K562 (cell line): Measurements from ENCODE around the gene DHRS12. TPM values are rescaled to one million over a fixed set of nuclear protein-coding genes. Genes with fewer than 3 reads are reported as not detected.

ENCODE experiments used
- ATF3 ChIP-seq, 2 experiments: fragments of 450-650 bp in 1 of 2; sonication (generic) in 1 of 2; formaldehyde crosslinking in 1 of 2; IDR thresholded peaks in 1 of 2; conservative IDR thresholded peaks in 1 of 2; 2 replicates each; pipeline versions ENCODE4 v1.6.1 to v1.8.1; 2016 to 2023; ENCODE audit warnings: mild to moderate bottlenecking in 2 of 2, moderate library complexity in 2 of 2, inconsistent platforms in 1 of 2, missing genetic modification reagents in 1 of 2
- ATF7 ChIP-seq: fragments of 450-650 bp; IDR thresholded peaks from 2 replicates; pipeline ENCODE4 v1.7.1; 2014; ENCODE audit warnings: mild to moderate bottlenecking, moderate library complexity
- ELF2 ChIP-seq: fragments of 250-450 bp; sonication (Bioruptor Pico); IDR thresholded peaks from 2 replicates; pipeline ENCODE4 v1.5.0; 2021; ENCODE audit warnings: mild to moderate bottlenecking
- FOXM1 ChIP-seq, 2 experiments: fragments of 450-650 bp in 1 of 2; sonication (generic) in 1 of 2; formaldehyde crosslinking in 1 of 2; IDR thresholded peaks; 2 replicates each; pipeline versions ENCODE4 v1.6.1 to v1.9.0; 2017 to 2022; ENCODE audit warnings: low read depth in 2 of 2, mild to moderate bottlenecking in 2 of 2, missing genetic modification reagents in 1 of 2, moderate library complexity in 1 of 2
- JUN ChIP-seq, 2 experiments: sonication (generic) in 1 of 2; formaldehyde crosslinking in 1 of 2; IDR thresholded peaks; 2 replicates each; pipeline versions ENCODE4 v1.6.1 to v1.8.0; 2012 to 2022; ENCODE audit warnings: borderline replicate concordance in 2 of 2, mild to moderate bottlenecking in 2 of 2, improper control_type of control experiment in 1 of 2, low read depth in 1 of 2, low read length in 1 of 2, missing genetic modification reagents in 1 of 2
- MAX ChIP-seq: sonication (generic); formaldehyde crosslinking; IDR thresholded peaks from 2 replicates; pipeline ENCODE4 v1.9.0; 2022; ENCODE audit warnings: mild to moderate bottlenecking, missing genetic modification reagents
- MLLT1 ChIP-seq, 2 experiments: fragments of 450-650 bp; IDR thresholded peaks; 2 replicates each; pipeline ENCODE4 v1.6.1; 2016
- NCOR1 ChIP-seq: fragments of 450-650 bp; IDR thresholded peaks from 2 replicates; pipeline ENCODE4 v1.6.1; 2016; ENCODE audit warnings: mild to moderate bottlenecking, moderate library complexity
- NEUROD1 ChIP-seq: fragments of 150-350 bp; IDR thresholded peaks from 2 replicates; pipeline ENCODE4 v1.6.1; 2014; ENCODE audit warnings: borderline replicate concordance, low read length, low read depth; ENCODE audit not compliant: partially characterized antibody
- NFIX ChIP-seq: fragments of 250-450 bp; sonication (Bioruptor Pico); IDR thresholded peaks from 2 replicates; pipeline ENCODE4 v1.4.0; 2020; ENCODE audit warnings: low read depth, mild to moderate bottlenecking, moderate library complexity
- NR1H2 ChIP-seq: sonication (generic); formaldehyde crosslinking; IDR thresholded peaks from 2 replicates; pipeline ENCODE4 v1.4.0; 2020; ENCODE audit warnings: mild to moderate bottlenecking, missing genetic modification reagents
- PURB ChIP-seq: sonication (generic); formaldehyde crosslinking; IDR thresholded peaks from 2 replicates; pipeline ENCODE4 v1.9.0; 2021; ENCODE audit warnings: low read depth, mild to moderate bottlenecking, missing genetic modification reagents
- RFX1 ChIP-seq: fragments of 450-650 bp; IDR thresholded peaks from 2 replicates; pipeline ENCODE4 v1.6.1; 2016; ENCODE audit warnings: mild to moderate bottlenecking, moderate library complexity
- STAG1 ChIP-seq: sonication (generic); formaldehyde crosslinking; IDR thresholded peaks from 2 replicates; pipeline ENCODE4 v1.5.0; 2020; ENCODE audit warnings: missing genetic modification reagents, borderline replicate concordance
- TAF1 ChIP-seq: IDR thresholded peaks from 2 replicates; pipeline ENCODE4 v1.6.1; 2011; ENCODE audit warnings: mild to moderate bottlenecking, low read length, moderate library complexity; ENCODE audit not compliant: insufficient read depth, control insufficient read depth, severe bottlenecking; ENCODE audit errors: extremely low read depth
- TFAM ChIP-seq: fragments of 250-450 bp; sonication (Bioruptor Pico); conservative IDR thresholded peaks from 2 replicates; pipeline ENCODE4 v1.5.0; 2021; ENCODE audit warnings: mild to moderate bottlenecking, moderate library complexity
- TRIM28 ChIP-seq: fragments of 450-650 bp; IDR thresholded peaks from 2 replicates; pipeline ENCODE4 v1.6.1; 2017
- ZBTB1 ChIP-seq: sonication (generic); formaldehyde crosslinking; IDR thresholded peaks from 2 replicates; pipeline ENCODE4 v1.8.1; 2023; ENCODE audit warnings: missing genetic modification reagents, low read depth, mild to moderate bottlenecking, borderline replicate concordance
- ZNF347 ChIP-seq: fragments of 450-650 bp; formaldehyde crosslinking; IDR thresholded peaks from 2 replicates; pipeline ENCODE4 v1.4.0; 2020; ENCODE audit warnings: low read depth, mild to moderate bottlenecking, moderate library complexity
- ZNF551 ChIP-seq: fragments of 250-450 bp; sonication (Bioruptor Pico); IDR thresholded peaks from 2 replicates; pipeline ENCODE4 v1.5.0; 2021; ENCODE audit warnings: mild to moderate bottlenecking, moderate library complexity
- ZNF57 ChIP-seq: fragments of 450-650 bp; formaldehyde crosslinking; IDR thresholded peaks from 2 replicates; pipeline ENCODE4 v1.4.0; 2020; ENCODE audit warnings: mild to moderate bottlenecking, moderate library complexity
- polyA plus RNA-seq, 8 experiments: library from polyadenylated mRNA; depleted of rRNA in 4 of 8; stranded (reverse) in 5 of 8; unstranded in 3 of 8; fragments of >200 nt; fragmentation: Nextera tagmentation in 2 of 8; fragmentation: Illumina TruSeq in 1 of 8; extraction: Ambion mirVana in 2 of 8; extraction: Trizol in 1 of 8; gene quantifications; 2 replicates each; pipeline versions ENCODE4 v1.2.1 to v1.2.3, GENCODE V29; 2011 to 2014; ENCODE audit warnings: inconsistent platforms in 1 of 8, missing spikeins in 1 of 8
- total RNA-seq, 7 experiments: library from RNA; depleted of rRNA in 6 of 7; stranded (reverse); fragments of >200 nt in 6 of 7; fragmentation: Illumina TruSeq in 2 of 7; extraction: Trizol in 2 of 7; gene quantifications; 2 replicates each; pipeline versions ENCODE4 v1.2.1 to v1.2.3, GENCODE V29; 2011 to 2021; ENCODE audit warnings: low replicate concordance in 1 of 7
- TF ChIP-seq, protein P1 (sequence below): fragments of 450-650 bp; formaldehyde crosslinking; IDR thresholded peaks from 2 replicates; pipeline ENCODE4 v1.4.0; 2022; ENCODE audit warnings: mild to moderate bottlenecking, moderate library complexity

DHRS12 gene
- total and polyA plus RNA-seq, 9 of the 15 experiments (the other 6 are each of a cell fraction or from before 2014, with no cell fraction given): 0.62 to 2.7 (median 0.98) TPM

- TF ChIP-seq, protein P1, sequence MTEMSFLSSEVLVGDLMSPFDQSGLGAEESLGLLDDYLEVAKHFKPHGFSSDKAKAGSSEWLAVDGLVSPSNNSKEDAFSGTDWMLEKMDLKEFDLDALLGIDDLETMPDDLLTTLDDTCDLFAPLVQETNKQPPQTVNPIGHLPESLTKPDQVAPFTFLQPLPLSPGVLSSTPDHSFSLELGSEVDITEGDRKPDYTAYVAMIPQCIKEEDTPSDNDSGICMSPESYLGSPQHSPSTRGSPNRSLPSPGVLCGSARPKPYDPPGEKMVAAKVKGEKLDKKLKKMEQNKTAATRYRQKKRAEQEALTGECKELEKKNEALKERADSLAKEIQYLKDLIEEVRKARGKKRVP (CRISPR knock-in tag): no peak
- TF ChIP-seq ATF7 (peak; percentile 33; the same call in 1 of the 2 replicates), MLLT1 (IDR thresholded peaks at IDR 0.05) (no peak), FOXM1 (IDR thresholded peaks at IDR 0.05; ENCODE audit: low read depth) (no peak), FOXM1 (CRISPR knock-in tag; IDR thresholded peaks at IDR 0.05; ENCODE audit: low read depth) (no peak), NFIX (no peak), TRIM28 (no peak), ZNF57 (no peak), MAX (CRISPR knock-in tag) (no peak), PURB (CRISPR knock-in tag) (no peak), NEUROD1 (no peak), ATF3 (IDR thresholded peaks at IDR 0.05) (peak; percentile 58), ATF3 (CRISPR knock-in tag; conservative IDR thresholded peaks at IDR 0.05) (no peak), ELF2 (CRISPR knock-in tag) (no peak), RFX1 (no peak), STAG1 (CRISPR knock-in tag) (peak; percentile 46; the same call in 1 of the 2 replicates), ZNF347 (CRISPR knock-in tag) (no peak), JUN (IDR thresholded peaks at IDR 0.05; ENCODE audit: borderline replicate concordance, low read depth, low read length) (peak; percentile 52; the same call in 1 of the 2 replicates), JUN (CRISPR knock-in tag; IDR thresholded peaks at IDR 0.05; ENCODE audit: borderline replicate concordance) (no peak), ZBTB1 (no peak), NR1H2 (CRISPR knock-in tag) (no peak), NCOR1 (no peak), ZNF551 (CRISPR knock-in tag) (no peak), TFAM (CRISPR knock-in tag) (no peak), TAF1 (no peak)
Measured at GRCh38 chr13:51797664-51798488, 6.1 kb downstream of the DHRS12 start (continued).
